Panc1 (cell line): ENCODE results near the gene ADD2. TPM values are rescaled to one million over a fixed set of nuclear protein-coding genes. Genes with fewer than 3 reads are reported as not detected.

Source experiments
- ATAC-seq: fragments of 200-7000 bp; cut with Tn5 transposase; 2 replicates; pipeline ENCODE4 v1.9.1; 2020; ENCODE audit warnings: mild to moderate bottlenecking, moderate library complexity
- BruUV-seq: library from RNA; stranded (reverse); fragments of 400-500 nt; replicated peaks from 2 replicates; lab custom pipeline; 2021; lab: Mats Ljungman, UMichigan
- CTCF ChIA-PET: fragments of 300-600 bp; sonication (Branson Sonifier 250); formaldehyde crosslinking; loops from one replicate; lab custom pipeline; 2022; ENCODE audit warnings: antibody characterized with exemption; lab: Charles Lee
- POLR2A ChIA-PET: fragments of 300-600 bp; sonication (Branson Sonifier 250); formaldehyde crosslinking; loops from one replicate; lab custom pipeline; 2022; ENCODE audit warnings: antibody characterized with exemption; lab: Charles Lee
- DNase-seq: peaks from one replicate; pipeline ENCODE4 v3.0.0-alpha.2; 2010; ENCODE audit warnings: low read depth, low spot score
- H3K27ac ChIP-seq: 2 replicates; pipeline ENCODE4 v1.5.1; 2011; ENCODE audit warnings: mild to moderate bottlenecking, low read length, inconsistent platforms
- H3K27me3 ChIP-seq: fragments of 200-500 bp; sonication (Bioruptor generic); 2 replicates; pipeline ENCODE4 v1.6.0; 2014; ENCODE audit warnings: low read length, inconsistent platforms; ENCODE audit not compliant: control insufficient read depth, insufficient read depth
- H3K36me3 ChIP-seq: fragments of 200-500 bp; sonication (Bioruptor generic); 2 replicates; pipeline ENCODE4 v1.5.1; 2014; ENCODE audit warnings: inconsistent platforms, mild to moderate bottlenecking, low read length, moderate library complexity; ENCODE audit not compliant: control insufficient read depth, insufficient read depth
- H3K4me1 ChIP-seq: 2 replicates; pipeline ENCODE4 v1.5.1; 2011; ENCODE audit warnings: inconsistent platforms, mild to moderate bottlenecking, low read length, moderate library complexity; ENCODE audit not compliant: control insufficient read depth, insufficient read depth
- H3K4me3 ChIP-seq, 2 experiments: 2 replicates each; pipeline ENCODE4 v1.5.1; 2011 to 2012; ENCODE audit warnings: low read depth in 2 of 2, low read length in 2 of 2, mild to moderate bottlenecking in 2 of 2, inconsistent platforms in 1 of 2, moderate library complexity in 1 of 2
- H3K9me3 ChIP-seq: fragments of 200-500 bp; sonication (Bioruptor generic); 2 replicates; pipeline ENCODE4 v1.5.1; 2014; ENCODE audit warnings: low read depth, mild to moderate bottlenecking, inconsistent platforms, low read length, moderate library complexity; ENCODE audit not compliant: control insufficient read depth, insufficient read depth
- CTCF ChIP-seq: fragments of 450-650 bp; IDR thresholded peaks from 2 replicates; pipeline ENCODE4 v1.5.1; 2017; ENCODE audit warnings: mild to moderate bottlenecking
- POLR2AphosphoS5 ChIP-seq: IDR thresholded peaks from 2 replicates; pipeline ENCODE4 v1.6.1; 2012; ENCODE audit warnings: mild to moderate bottlenecking, low read depth, low read length, moderate library complexity
- SIN3A ChIP-seq: IDR thresholded peaks from 2 replicates; pipeline ENCODE4 v1.6.1; 2012; ENCODE audit warnings: low read depth, mild to moderate bottlenecking, low read length, moderate library complexity, borderline replicate concordance; ENCODE audit not compliant: insufficient read depth
- TCF7L2 ChIP-seq: IDR thresholded peaks from 2 replicates; pipeline ENCODE4 v1.6.1; 2011; ENCODE audit warnings: mild to moderate bottlenecking, low read depth, low read length, inconsistent platforms
- in situ Hi-C: cut with HindIII; loops from 2 replicates; pipeline ENCODE4 v1.10.0; 2016; ENCODE audit warnings: low sequenced_read_pairs, low pct_unique_long_range_greater_than_20kb
- intact Hi-C: fragments of 100-400 bp; cut with micrococcal nuclease; formaldehyde crosslinking; loops from one replicate; pipeline ENCODE4 v1.10.0; 2022; ENCODE audit not compliant: unreplicated experiment
- total RNA-seq: library from RNA; stranded (reverse); gene quantifications from one replicate; pipeline ENCODE4 v1.2.1, GENCODE V29; 2021; ENCODE audit not compliant: unreplicated experiment
- TF ChIP-seq, protein P1 (sequence below), 2 experiments: IDR thresholded peaks; 2 replicates each; pipeline ENCODE4 v1.6.1; 2011 to 2012; ENCODE audit warnings: low read depth in 2 of 2, control low read depth in 1 of 2, low read length in 1 of 2, mild to moderate bottlenecking in 1 of 2, moderate library complexity in 1 of 2; ENCODE audit not compliant: insufficient read depth in 1 of 2

The ADD2 gene
- total RNA-seq, 1 experiment from 2014 or later: 0.26 TPM

DNA sequence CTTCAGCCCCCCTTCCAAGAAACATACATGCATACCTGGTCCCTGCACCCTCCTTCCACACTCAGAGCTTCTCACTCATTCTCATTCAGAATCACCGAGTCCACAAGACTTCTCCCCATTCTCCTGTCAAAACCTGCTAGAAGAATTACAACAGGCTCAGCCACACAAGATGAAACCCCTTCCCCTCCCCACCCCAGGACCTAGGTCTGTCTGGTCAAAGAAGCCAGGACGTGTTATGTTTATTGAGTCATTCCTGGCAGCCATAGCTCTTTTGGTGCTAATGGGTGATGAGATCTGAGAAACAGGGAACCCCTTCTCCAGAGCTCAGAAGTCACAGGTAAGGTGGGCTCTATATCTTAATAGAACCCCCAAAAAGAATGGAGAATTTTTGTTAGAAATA, 1.4 kb upstream of the ADD2 start:
- ChIA-PET CTCF (no interaction called here), POLR2A (no interaction called here)
- TF ChIP-seq, protein P1, sequence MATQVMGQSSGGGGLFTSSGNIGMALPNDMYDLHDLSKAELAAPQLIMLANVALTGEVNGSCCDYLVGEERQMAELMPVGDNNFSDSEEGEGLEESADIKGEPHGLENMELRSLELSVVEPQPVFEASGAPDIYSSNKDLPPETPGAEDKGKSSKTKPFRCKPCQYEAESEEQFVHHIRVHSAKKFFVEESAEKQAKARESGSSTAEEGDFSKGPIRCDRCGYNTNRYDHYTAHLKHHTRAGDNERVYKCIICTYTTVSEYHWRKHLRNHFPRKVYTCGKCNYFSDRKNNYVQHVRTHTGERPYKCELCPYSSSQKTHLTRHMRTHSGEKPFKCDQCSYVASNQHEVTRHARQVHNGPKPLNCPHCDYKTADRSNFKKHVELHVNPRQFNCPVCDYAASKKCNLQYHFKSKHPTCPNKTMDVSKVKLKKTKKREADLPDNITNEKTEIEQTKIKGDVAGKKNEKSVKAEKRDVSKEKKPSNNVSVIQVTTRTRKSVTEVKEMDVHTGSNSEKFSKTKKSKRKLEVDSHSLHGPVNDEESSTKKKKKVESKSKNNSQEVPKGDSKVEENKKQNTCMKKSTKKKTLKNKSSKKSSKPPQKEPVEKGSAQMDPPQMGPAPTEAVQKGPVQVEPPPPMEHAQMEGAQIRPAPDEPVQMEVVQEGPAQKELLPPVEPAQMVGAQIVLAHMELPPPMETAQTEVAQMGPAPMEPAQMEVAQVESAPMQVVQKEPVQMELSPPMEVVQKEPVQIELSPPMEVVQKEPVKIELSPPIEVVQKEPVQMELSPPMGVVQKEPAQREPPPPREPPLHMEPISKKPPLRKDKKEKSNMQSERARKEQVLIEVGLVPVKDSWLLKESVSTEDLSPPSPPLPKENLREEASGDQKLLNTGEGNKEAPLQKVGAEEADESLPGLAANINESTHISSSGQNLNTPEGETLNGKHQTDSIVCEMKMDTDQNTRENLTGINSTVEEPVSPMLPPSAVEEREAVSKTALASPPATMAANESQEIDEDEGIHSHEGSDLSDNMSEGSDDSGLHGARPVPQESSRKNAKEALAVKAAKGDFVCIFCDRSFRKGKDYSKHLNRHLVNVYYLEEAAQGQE (IDR thresholded peaks at IDR 0.05; ENCODE audit: insufficient read depth in 1 of 2, low read depth in 2 of 2, low read length in 1 of 2): no peak
- TF ChIP-seq TCF7L2 (no peak), CTCF (no peak), SIN3A (no peak), POLR2AphosphoS5 (no peak)
- BruUV-seq: no TSS peak
- in situ Hi-C loops: no loop called here
- Histone ChIP-seq H3K4me3 (no peak overlapping the region), H3K4me1 (no peaks in the 10 kb centered on the region; the same call in 1 of the 2 replicates), H3K36me3 (no peaks in the 10 kb centered on the region), H3K9me3 (no peaks in the 10 kb centered on the region), H3K27ac (no peak overlapping the region), H3K27me3 (peaks cover 50% of the 10 kb centered on the region)
- DNase-seq (no peak), ATAC-seq (no peak)
- intact Hi-C loops: no loop called here

DNA sequence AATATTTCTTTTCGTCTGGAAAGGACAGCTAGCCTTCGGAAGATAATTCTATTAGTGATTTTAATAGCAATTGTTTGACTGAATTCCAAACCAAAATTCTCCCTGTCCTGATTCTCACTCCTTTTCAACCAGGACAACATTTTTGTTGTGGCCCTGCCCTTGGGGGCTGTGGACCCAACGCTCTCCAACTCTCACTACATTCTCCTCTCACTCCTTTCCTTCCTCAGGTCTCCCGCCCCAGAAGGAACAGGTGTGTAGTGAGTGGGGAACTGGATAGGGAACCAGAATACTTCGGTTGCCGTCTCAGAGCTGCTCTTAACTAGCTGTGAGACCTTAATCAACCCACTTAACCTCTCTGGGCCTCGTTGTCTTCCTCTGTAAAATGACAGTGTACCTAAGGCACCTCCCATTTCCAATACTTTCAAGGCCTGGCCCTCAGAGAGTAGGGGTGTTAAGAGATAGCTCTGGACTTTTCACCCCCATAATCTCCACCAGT, 638 bp upstream of the ADD2 start:
- Histone ChIP-seq H3K9me3 (no peaks in the 10 kb centered on the region), H3K27ac (no peak overlapping the region), H3K27me3 (peaks cover 42% of the 10 kb centered on the region), H3K4me3 (no peak overlapping the region), H3K36me3 (no peaks in the 10 kb centered on the region), H3K4me1 (no peaks in the 10 kb centered on the region; the same call in 1 of the 2 replicates)
- ATAC-seq: no peak
- TF ChIP-seq, protein P1 (IDR thresholded peaks at IDR 0.05; ENCODE audit: insufficient read depth in 1 of 2, low read depth in 2 of 2, low read length in 1 of 2): no peak
- TF ChIP-seq SIN3A (no peak), TCF7L2 (no peak), POLR2AphosphoS5 (no peak), CTCF (no peak)
- DNase-seq: no peak
- BruUV-seq: no TSS peak
- POLR2A ChIA-PET: no interaction called here
- intact Hi-C loops: no loop called here
- CTCF ChIA-PET: no interaction called here
- in situ Hi-C loops: no loop called here
